ENCODE results near the gene TRIM72.
"Not testable (repeated sequence)": the region's sequence is repeated elsewhere in the genome, so short reads cannot be mapped to it uniquely, and the experiment has no call there.

Gene TRIM72

DNA sequence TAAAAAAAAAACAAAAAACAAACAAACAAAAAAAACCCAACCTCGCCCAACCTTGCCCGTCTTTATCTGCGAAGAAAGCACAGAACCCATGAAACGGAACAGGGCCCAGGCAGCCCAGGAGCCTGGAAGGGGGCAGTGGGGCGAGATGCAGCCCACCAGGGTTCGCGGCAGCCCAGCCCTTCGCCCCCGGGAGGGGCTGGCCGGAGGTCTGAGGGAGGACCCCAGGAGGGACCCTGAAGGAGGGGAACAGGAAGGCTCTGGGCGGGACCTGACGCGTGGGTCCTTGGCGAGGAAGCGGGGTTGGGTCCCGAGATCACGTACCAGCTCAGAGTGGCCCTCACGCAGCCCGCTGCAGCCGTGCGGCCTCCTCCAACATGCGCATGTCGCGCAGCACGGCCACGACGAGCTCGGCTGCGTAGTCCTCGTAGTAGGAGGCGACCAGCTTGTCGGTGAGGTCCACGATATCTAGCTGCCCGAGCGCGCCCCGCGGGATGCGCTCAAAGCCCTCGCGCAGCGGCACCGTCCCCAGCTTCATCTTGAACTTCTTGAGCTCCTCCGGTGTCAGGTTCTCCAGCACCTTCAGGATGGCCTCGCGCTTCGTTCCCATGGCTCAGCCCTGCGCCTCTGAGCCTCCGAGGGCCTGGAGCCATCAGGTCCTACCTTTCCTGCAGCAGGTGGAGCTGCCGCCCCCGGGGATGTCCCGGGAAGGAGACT is 2.7 kb downstream of the TRIM72 start, which contains the start of gene PYDC1:
Gene PYDC1, minus strand, starts transcription at position 714 of the 714 bp plus-strand sequence. Its CDS starts 107 bp downstream, at position 607.
- DNase-seq, result peak; percentile 30

- DNase-seq, result no peak
Measured at GRCh38 chr16:31217136-31217530, 3.2 kb downstream of the TRIM72 start.

- DNase-seq, result no peak
Measured at GRCh38 chr16:31219154-31219741, 5.3 kb downstream of the TRIM72 start.

DNA sequence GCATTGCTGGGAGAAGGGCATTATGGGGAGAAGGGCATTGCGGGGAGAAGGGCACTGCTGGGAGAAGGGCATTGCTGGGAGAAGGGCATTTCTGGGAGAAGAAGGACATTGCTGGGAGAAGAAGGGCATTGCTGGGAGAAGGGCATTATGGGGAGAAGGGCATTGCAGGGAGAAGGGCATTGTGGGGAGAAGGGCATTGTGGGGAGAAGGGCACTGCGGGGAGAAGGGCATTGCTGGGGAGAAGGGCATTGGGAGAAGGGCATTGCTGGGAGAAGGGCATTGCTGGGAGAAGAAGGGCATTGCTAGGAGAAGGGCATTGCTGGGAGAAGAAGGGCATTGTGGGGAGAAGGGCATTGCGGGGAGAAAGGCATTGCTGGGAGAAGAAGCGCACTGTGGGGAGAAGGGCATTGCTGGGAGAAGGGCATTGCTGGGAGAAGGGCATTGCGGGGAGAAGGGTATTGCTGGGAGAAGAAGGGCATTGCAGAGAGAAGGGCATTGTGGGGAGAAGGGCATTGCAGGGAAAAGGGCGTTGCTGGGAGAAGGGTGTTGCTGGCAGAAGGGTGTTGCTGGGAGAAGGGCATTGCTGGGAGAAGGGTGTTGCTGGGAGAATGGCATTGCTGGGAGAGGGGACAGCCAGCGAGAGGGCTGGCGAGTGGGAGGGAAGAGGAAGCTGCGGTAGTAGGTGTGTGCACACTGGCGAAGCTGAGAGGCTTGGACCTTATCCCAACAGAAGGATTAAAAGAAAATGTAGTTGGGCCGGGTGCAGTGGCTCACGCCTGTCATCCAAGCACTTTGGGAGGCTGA is 7.6 kb downstream of the TRIM72 start:
- no peak for DNase-seq

GRCh38 chr16:31223044-31223443 is 9.1 kb downstream of the TRIM72 start:
- no peak for DNase-seq

GRCh38 chr16:31224092-31224955 is 10.4 kb downstream of the TRIM72 start:
- DNase-seq, result no peak

DNA sequence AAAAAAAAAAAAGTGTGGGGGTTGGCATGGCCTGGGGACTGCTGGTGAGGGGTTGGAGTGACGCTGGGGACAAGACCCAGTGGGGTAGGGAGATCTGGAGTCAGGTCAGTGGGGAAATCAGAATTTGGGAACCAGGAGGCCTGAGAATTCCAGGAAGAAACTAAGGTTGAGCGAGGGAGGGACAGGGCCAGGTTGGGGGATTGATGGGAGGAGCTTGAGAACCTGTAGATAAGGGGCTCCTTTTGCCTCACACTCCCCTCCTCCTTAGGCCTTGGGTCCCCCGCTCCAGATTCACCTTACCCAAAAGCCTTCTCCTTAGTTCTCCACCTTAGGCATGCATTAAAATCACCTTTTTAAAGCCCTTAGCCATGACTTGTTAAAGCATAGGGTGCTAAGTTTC is 11.3 kb downstream of the TRIM72 start:
- DNase-seq, result no peak

DNA sequence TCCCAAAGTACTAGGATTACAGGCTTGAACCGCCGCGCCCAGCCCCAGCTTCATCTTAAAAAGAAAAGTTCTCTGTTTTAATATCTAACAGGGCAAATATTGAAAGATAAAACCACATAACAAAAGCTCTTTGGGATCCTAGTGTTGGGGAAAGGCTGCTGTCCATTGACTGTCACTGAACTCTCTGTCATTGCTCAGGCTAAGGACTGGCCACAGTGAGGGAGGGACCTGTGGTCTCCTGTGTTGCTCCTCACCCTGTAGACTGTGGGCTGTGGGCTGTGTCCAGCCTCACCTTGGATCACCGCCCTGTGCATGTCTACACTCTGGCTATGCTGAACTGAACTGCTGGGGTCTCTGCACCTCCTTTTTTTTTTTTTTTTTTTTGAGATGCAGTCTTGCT is 14.3 kb downstream of the TRIM72 start:
- DNase-seq, result no peak

DNA sequence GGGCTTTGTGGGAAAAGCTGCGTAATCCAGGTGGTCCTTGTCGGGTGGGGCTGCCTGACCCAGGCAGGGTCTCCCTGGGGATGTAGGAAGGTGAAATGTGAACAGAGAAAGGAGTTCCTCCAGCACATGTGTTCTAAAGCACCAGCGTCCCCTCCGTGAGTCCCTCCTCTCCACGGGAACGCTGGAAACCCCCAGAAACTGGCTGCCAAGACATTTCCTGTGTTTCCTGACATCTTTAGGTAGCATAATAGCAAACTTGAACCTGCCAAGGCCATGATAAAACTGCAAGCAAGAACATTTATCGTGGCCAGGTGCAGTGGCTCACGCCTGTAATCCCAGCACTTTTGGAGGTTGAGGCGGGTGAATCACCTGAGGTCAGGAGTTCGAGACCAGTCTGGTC is 15.6 kb downstream of the TRIM72 start:
- no peak for DNase-seq

GRCh38 chr16:31238041-31238440 is 24.1 kb downstream of the TRIM72 start:
- no peak for DNase-seq

GRCh38 chr16:31242206-31242605 is 28.3 kb downstream of the TRIM72 start:
- DNase-seq, result no peak

GRCh38 chr16:31243734-31244670 is 30.1 kb downstream of the TRIM72 start:
- no peak for DNase-seq

DNA sequence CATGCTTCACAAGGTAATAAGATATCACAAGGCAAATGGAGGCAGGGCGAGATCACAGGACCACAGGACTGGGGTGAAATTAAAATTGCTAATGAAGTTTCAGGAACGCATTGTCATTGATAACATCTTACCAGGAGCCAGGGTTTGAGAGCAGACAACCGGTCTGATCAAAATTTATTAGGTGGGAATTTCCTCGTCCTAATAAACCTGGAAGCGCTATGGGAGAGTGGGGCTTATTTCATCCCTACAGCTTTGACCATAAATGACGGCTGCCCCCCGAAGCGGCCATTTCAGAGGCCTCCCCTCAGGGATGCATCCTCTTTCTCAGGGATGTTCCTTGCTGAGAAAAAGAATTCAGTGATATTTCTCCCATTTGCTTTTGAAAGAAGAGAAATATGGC is 31.7 kb downstream of the TRIM72 start:
- not testable (repeated sequence) for DNase-seq

- no peak for DNase-seq
Measured at GRCh38 chr16:31246296-31246695, 32.4 kb downstream of the TRIM72 start.

DNA sequence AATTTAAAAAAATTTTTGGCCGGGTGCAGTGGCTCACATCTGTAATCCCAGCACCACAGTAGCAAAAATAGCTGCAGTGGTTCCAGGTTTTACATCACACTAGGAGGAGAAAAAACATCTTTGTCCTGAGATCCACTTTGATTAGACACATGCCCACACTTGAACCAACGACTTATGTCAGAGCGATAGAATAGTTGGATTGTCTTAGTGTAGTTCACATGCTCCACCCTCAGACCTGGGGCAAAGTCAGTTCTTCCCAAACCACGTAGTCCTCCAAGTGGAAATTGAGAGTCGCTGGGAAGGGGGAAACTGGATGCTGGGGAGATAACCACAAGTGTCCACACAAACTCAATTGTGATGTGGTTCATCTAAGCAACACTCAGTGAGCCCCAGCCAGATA is 34.4 kb downstream of the TRIM72 start:
- no peak for DNase-seq

DNA sequence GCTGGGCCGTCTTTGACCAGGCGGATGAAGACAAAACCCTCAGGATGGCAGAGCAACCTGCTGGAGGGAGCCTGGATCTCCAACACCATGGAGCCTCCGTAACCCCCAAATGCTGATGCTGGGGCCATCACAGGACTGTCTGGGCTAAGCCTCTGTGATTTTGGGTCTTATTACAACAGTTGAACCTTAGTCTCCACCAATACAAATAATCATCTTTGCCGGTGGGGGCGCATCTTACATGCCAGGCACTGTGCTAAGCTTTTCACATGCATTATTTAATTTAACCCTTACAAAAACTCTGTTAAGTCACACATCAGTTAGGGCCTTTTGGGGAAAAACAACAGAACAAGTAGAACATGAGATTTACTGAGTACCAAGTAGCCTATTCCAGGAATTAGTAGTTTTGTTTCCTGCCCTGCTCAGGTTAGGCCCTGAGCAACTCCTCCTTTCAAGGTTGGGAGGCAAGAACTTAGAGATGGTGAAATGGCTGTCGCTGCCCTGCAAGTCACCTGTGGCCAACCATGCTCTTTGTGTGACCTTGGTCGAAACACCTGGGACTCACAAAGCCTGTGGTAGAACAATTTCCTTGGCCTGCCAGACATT is 37.0 kb downstream of the TRIM72 start:
- DNase-seq, result no peak

GRCh38 chr16:31251435-31251834 is 37.5 kb downstream of the TRIM72 start:
- no peak for DNase-seq

- no peak for DNase-seq
Measured at GRCh38 chr16:31253642-31254045, 39.7 kb downstream of the TRIM72 start.

DNA sequence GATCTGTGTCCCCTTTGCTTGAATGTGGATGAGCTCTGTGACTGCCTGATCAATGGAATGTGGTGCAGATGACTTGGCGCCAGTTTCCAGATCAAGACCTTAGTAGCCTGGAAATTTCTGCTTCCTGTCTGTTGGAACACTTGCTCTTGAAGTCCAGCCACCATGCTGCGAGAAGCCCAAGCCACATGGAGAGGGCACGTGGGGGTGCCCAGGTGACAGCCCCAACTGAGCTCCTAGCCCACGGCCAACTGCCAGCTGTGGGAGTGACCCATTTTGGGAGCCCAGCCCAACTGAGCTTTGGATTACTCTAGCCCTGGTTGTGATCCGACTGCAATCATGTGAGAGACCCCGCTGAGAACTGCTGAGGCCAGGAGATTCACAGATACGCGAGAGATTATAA is 42.5 kb downstream of the TRIM72 start:
- no peak for DNase-seq

DNA sequence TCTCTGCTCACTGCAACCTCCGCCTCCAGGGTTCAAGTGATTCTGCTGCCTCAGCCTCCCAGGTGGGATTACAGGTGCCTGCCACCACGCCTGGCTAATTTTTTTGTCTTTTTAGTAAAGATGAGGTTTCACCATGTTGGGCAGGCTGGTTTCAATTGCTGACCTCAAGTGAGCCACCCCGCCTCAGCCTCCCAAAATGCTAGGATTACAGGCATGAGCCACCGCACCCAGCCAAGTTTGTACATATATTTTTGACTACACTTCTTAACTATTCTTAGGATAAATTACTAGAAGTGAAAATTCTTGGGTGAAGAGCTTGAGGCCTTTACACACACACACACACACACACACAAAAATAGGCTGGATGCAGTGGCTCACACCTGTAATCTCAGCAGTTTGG is 44.4 kb downstream of the TRIM72 start:
- no peak for DNase-seq
